IPS-11a (cell line): ENCODE data around the gene GRID2.

Experiments used
- H3K4me3 ChIP-seq: one replicate; pipeline ENCODE4 v1.5.1; 2013; ENCODE audit warnings: low read depth, low read length, control low read depth

GRID2 gene

GRCh38 chr4:92658318-92658717 lies 354.6 kb downstream of the GRID2 start:
- no peak overlapping the region for H3K4me3 ChIP-seq

DNA sequence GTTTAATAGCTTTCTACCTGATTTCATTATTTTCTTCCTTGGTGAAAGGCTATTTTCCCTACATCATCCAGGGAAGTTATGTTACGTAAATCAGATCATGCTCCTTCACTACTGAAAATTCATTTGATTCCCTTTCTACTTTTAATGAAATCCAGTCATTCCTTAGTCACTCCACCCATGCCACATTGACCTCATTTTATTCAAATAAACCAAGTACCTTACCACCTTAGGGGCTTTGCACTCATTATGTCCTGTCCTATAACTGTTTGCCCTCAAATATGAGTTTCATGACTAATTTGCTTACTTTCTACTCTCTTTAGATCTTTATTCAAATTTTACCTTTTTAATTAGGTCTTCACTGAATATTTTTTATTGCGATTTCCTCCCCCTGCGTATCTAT lies 374.0 kb downstream of the GRID2 start:
- no peak overlapping the region for H3K4me3 ChIP-seq

DNA sequence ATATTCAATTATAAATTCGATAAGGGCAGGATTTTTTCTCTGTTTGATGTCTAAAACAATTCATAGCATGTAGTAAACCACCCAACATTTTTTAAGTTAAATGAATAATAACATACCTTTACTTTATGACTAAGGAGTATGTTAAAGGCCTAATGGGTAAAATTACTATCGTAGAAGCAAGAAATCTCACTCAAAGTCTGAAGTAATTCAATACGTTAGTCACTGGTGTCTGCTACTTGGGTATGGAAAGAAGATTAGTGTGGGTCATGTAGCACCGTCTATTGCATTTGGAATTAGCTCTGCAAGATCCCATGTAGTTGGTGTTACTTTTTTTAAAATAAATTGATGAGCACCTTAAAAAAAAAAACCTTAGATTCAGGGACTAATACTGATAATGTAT lies 374.5 kb downstream of the GRID2 start:
- H3K4me3 ChIP-seq: no peak overlapping the region

GRCh38 chr4:92679149-92679548 lies 375.4 kb downstream of the GRID2 start:
- H3K4me3 ChIP-seq: no peak overlapping the region

DNA sequence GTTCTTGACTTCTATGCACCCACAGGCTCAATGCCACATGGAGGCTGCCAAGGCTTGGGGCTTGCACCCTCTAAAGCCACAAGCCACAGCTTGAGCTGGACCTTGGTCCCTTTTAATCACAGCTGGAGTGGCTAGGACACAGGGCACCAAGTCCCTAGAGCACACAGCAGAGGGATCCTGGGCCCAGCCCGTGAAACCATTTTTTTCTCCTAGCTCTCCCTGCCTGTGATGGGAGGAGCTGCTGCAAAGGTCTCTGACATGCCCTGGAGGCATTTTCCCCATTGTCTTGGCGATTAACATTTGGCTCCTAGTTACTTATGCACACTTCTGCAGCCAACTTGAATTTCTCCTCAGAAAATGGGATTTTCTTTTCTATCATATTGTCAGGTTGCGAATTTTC lies 410.9 kb downstream of the GRID2 start:
- no peak overlapping the region for H3K4me3 ChIP-seq

- H3K4me3 ChIP-seq: no peak overlapping the region
Observed at GRCh38 chr4:92733231-92733630, 429.5 kb downstream of the GRID2 start.

GRCh38 chr4:92735025-92735665 lies 431.4 kb downstream of the GRID2 start:
- no peak overlapping the region for H3K4me3 ChIP-seq

DNA sequence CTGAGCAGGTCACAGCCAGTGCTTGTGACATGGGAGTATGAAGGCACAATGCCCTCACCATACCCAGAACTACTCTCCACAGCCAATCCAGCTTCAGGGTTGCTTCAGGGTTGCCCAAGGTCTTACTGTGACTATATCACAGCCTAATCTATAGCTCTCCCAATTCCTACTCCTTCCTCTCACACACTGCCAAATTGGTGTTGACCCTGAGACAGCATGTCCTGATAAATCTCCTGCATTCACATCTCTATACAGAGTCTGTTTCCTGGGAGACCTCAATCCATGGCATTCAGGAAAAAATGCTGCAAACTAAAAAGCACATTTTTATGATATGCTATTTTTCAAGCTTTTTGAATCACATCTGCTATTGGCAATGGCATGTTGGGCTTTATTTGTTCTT lies 456.7 kb downstream of the GRID2 start:
- no peak overlapping the region for H3K4me3 ChIP-seq

DNA sequence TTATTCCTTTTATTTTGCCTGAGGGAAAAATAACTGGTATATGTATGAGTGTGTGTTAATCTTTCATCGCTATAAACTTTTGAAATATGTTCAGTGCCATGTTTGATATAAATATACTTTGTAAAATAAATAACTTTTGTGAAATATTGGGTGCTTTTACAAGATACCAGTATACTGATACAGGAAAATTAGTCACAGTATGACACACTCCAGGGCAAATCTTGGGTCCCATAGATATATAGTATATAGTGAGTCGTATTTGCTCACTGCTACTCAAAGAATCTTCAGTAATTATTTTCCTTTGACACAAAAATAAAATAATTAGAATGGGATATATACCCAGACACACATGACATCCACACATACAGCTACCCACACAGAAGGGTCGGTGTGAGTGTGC lies 472.3 kb downstream of the GRID2 start:
- H3K4me3 ChIP-seq: no peak overlapping the region

DNA sequence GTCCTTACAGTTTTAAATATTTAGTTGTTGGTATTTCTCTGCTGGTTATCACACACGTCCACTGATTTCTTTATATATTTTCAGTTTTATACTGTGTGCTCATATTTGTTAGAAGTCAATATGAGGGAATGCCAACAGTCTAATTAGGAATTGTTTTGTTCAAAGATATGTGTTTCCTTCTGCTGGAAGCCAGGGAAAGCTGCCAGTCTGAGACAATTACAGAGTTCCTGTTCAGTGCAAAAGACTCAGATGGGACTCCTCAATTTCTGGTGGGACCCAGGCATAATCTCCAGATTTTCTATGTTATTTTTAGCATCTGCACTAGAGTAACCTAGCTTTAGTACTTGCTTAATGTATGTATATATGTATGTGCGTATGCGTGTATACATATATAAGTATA lies 486.0 kb downstream of the GRID2 start:
- no peak overlapping the region for H3K4me3 ChIP-seq

DNA sequence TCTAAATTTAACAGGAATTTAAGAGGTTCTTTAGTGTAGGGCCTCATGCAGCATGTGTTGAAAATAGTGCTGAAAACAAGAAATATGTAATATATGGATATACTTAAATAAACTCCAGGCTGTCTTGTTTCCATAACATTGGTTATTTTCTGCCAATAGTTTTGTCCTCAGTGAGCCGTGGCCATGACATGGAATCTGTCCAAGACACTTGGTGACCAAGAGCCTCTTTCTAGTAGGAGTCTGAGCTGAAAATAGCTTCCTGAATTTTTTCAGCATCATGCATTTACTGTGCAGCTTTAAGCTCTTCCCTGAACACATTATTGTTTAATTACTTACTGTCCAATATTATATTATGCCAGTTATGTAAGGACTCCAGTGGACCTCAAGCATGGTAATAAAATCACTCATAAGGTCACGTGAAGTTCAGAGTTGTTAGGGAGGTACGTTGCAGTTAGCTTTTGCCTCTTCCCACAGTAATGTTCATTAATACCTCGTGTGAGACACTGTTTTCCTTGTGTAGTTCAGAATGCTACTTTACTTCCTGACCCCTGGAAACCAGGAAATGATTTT lies 488.2 kb downstream of the GRID2 start:
- H3K4me3 ChIP-seq: no peak overlapping the region

- no peak overlapping the region for H3K4me3 ChIP-seq
Observed at GRCh38 chr4:92809381-92809780, 505.6 kb downstream of the GRID2 start.

- H3K4me3 ChIP-seq: no peak overlapping the region
Observed at GRCh38 chr4:92812652-92813051, 508.9 kb downstream of the GRID2 start.

DNA sequence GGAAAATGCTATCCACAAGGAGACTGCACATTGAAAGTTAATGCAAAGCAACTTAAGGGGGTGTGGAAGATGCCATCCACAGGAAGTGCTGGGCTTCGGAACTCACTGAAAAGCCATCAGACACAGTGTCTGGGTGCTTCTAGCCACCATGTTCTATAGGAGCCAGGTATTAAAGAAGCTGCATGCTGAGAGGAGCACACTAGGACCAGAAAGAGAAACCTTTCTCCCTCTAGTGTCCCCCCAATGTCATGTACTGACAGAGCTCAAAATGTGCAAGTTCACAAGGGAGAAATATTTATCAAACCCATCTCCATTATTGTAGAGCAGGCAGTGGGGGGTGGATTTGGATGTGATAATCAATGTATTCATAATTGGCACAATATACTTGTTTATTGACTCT lies 510.9 kb downstream of the GRID2 start:
- H3K4me3 ChIP-seq: no peak overlapping the region

GRCh38 chr4:92825256-92825655 lies 521.5 kb downstream of the GRID2 start:
- H3K4me3 ChIP-seq: no peak overlapping the region

GRCh38 chr4:92825791-92826190 lies 522.0 kb downstream of the GRID2 start:
- H3K4me3 ChIP-seq: no peak overlapping the region

DNA sequence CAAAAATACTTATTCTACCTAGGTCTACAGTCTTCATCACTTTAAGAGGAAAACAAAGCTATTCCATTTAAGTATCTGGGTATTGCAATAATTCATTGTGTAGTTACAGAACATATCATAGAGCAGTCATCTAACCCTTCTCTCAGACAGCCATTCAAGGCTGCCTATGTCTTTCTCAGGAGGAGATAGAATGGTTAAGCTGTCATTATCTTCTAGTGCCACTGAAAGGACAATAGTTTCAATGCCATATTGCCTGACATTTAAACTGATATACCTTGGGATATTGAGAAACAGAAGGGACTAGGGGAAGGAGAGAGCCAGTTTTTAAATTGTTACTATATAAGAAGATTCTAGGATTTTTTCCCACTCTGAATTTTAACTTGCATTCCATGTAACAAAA lies 527.0 kb downstream of the GRID2 start:
- no peak overlapping the region for H3K4me3 ChIP-seq

DNA sequence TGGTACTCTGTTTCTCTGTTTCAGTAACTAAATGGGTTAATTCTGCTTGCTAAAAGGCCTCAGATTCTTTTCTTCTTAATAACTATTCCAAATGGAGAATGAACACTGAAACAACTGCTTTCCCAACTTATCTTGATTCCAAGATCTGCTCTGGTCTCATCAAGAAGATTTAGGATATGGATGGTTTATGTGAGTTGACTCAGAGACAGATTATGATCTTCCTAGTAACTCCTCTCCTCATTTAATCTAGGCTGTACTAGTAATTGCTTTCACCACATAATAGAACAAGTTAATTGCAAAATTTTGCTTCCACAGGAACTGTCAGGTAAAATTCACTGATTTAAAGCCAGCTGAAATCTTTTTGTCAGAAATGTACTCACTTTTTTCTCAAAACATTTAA lies 537.1 kb downstream of the GRID2 start:
- no peak overlapping the region for H3K4me3 ChIP-seq

GRCh38 chr4:92843784-92844183 lies 540.0 kb downstream of the GRID2 start:
- no peak overlapping the region for H3K4me3 ChIP-seq

- H3K4me3 ChIP-seq: no peak overlapping the region
Observed at GRCh38 chr4:92847026-92847425, 543.3 kb downstream of the GRID2 start.

- no peak overlapping the region for H3K4me3 ChIP-seq
Observed at GRCh38 chr4:92862509-92862908, 558.7 kb downstream of the GRID2 start.

DNA sequence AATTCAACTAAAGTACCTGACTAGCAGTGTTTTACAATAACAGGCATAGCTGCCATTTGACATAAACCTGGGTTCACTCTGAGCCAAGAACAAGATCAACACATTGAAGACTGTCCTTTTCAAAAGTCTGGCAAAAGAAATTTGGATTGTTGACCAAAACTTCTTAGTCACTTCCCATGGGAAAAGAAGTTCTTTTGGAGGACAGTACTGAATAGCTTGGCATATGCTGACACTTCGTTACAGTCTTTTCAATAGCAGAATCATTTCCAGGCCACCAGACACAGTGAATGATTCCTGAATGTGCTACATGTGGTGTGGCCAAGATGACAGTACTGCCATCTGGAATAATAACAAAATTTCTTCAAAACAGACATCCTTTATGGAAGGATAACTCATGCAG lies 560.3 kb downstream of the GRID2 start:
- H3K4me3 ChIP-seq: no peak overlapping the region

GRCh38 chr4:92872604-92873003 lies 568.8 kb downstream of the GRID2 start:
- no peak overlapping the region for H3K4me3 ChIP-seq
